ENCODE measurements around the gene VIT.

VIT gene

DNA sequence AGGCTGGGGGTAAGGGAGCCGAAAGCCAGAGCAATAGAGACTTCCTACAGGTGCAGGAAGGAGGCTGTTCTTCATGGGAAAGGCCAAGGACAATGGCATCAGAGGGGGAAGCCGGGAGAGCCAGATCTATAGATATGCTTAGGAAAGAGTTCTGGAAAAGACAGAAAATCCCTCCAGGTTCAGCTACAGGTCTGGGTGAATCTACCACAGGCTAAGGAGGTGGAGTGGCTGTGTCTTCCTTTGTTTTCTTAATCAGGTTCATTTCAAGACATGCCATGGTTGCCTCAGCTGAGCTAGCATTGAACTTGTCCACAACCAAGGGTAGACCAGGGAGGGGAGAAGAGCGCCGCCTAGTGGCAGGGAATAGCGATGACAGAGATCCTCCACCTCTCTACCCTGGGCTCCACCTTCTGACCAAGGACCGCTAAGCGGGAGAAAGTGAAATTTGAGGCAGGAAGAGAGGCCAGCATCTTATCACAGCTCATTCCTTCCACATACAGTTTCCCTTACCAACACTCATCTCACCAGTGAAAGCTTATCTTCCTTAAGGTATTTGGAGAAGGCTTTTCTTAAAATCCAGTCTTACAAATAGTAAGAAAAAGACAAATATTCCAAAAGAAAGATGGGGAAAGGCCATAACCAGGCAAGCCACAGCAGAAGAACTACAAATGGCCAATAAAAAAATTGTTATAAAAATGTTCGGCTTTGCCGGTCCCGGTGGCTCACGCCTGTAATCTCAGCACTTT is 74.2 kb downstream of the VIT start:
- no peak for DNase-seq

DNA sequence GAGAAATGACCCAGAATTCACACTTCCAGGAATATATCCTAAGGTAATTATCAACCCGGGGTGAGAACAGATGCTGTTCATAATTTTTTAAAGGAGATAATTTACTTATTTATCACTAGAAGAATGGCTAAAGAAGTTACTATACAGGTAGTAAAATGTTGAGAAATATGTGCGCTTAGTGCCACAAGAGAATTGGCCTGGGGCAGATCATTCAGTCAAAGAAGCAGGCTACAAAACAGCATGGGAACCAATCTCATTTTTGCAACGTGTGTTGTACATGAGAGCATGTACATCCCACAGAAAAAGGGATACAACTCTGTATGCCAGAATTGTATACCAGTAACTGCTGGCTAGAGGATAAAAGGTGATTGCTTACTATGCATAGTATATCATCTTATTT is 75.2 kb downstream of the VIT start:
- DNase-seq = no peak

DNA sequence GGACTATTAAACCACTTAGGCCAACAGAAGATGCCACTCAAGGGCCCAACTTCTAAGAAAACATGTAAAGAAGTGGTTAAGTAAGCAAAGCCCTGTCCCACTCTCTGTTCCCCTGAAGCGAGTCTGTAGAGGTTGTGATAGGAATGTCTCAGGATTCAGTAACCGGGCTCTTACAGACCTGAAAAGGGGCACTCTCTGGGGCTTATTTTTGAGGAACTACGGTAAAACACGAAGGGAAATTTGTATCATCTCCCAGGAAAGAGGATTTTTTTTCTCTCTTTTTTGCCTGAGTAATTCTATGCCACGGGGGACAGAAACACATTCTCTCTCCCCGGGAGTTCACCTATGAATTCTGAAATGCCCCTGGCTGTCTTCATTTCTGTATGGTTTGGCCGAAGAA is 77.4 kb downstream of the VIT start:
- no peak for DNase-seq

DNA sequence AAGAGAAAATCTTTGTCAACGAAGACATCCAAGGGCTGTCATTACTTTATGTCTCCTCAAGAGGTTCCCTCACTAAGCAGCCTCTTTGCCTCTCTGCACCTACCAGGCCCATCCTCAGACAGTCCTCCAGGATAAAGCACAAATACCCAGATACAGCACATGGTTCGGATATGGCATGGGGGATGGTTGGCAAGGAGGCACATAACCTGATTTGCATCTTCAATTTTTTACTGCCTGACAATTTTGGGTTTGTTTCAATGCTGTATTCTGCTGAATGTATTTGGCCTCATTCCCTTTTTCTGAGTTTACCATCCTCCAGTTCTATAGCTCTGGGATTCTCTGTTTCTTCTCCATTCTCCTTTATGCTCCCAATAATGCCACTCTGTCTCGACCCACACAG is 78.8 kb downstream of the VIT start:
- DNase-seq = no peak

DNA sequence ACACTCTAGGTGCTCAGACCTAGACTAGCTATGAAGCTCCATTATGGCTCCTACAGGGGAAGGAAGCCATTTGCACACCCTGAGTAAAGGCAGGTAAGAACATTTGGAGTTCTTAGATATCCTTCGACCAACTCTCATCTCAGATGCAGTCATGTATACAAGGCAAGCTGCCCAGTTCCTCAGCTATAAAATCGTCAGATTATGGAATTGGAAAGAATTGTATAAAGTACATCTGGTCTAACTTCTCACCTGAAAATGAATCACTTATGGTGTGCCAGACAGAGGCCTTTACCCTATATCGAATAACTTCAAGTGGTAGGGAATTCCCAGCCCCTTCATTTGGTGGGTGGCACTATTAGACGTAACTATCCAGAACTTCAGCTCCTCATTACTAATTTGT is 79.3 kb downstream of the VIT start:
- no peak for DNase-seq

DNA sequence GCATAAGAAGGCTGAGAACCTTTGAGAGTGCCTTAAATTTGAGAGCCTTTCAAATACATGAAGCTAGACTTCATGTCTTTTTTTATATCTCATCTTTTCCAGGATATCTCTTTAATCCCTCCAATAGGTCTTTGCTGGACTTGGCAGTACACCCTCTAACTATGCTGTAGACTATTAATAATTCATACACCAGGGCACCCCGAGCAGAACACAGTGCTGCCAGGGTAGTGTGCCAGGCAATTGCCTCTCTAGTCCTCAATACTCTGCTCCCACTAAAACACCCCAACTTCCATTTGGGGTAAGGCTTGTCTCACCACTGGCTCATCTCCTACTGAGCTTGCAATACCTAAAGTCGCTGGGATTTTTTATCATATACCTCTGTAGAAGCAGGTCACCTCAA is 80.8 kb downstream of the VIT start:
- no peak for DNase-seq

DNA sequence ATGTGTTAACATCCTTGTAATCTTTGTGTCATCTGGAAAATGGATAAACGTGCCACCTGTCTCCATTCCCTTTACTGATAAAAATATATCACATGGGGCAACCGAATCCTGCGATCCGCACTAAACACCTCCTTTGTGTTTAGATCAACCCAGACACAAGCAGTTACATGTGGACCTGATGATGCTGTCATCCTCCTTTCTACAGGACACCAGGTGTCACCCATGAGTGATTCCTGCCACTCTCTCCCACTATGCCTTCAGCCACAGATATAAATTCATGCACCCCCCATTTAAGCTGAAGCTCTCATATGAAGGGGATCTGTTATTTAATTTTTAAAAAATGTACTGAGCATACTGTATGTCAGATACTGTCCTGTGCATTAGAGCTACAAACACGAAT is 81.3 kb downstream of the VIT start:
- DNase-seq = no peak

DNA sequence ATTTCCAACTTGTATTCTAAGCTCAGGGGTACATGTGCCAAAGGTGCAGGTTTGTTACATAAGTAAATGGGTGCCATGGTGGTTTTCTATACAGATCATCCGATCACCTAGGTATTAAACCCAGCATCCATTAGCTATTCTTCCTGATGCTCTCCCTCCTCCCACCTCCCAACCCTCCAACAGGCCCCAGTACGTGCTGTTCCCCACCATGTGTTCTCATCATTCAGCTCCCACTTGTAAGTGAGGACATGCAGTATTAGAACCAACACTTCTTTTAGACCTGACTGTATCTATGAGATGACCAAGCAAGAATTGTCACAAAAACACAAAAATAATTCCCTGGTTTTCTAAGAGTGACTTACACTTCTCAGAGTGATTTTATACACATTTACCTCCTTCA is 83.0 kb downstream of the VIT start:
- DNase-seq = no peak

DNA sequence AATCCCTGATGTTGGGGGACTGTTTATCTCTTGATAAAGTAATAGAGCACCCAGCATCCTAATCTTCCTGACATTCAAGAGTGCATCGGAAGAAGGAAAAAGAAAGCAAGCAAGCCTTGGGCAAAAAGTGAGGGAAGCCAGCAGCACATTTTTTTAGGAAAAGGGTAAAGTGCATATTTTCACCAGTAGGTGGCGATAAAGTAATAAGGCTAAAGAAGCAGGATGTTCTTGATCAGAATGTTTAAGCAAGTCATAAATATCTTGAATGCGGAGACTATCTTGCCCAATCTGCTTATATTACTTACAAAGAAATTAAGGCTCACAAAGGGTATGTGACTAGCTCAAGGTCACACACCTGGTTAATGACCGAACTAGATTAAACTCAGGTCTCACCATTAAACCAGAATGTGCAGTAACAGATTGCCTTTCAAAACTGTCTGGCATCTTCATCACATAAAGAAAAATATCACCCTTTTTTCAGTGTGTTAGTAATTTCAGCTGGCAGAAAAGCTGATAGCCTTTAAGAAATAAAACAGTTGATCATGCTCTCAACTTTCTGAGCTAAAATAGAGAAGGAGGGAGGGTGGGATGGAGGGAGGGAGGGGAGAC is 83.8 kb downstream of the VIT start:
- peak in 1 of 2 donors; percentile 21 for DNase-seq

DNA sequence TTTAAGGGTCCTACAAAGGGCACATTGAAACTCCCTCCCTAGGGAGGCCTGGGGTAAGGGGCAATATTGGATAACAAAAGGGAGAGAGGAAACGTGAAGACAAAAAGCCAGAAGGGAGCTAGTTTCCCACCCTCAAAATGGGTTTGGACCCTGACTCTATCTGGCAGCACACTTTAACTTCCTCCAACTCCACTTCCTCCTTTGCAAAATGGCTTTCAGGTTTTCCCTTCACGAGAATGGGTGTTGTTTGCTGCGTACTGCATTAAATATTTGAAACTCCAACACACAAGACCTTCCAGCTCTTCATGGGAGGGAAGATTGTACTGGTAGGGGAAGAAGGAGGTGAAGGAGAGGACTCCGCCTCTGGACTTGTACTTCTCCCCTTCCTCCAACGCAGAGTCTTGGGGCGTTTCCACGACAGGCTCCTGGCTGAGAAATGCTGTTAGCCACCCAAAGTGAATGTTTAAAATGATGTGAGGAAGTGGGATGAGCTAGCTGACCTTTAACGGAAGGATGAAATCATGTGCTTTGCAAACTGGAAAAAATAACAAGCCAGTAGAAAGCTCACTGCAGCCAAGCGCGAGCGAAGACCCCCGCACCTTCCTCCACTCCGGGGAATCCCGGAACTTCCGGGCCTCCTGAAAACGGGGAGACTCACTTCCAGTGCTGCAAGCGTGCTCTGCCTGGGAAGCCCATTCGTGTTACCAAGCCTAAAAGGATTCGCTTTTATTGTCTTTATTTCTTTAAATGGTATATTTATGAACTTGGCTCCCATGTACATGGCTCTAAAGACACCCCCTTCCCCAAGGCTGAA is 85.6 kb downstream of the VIT start:
- no peak for DNase-seq

DNA sequence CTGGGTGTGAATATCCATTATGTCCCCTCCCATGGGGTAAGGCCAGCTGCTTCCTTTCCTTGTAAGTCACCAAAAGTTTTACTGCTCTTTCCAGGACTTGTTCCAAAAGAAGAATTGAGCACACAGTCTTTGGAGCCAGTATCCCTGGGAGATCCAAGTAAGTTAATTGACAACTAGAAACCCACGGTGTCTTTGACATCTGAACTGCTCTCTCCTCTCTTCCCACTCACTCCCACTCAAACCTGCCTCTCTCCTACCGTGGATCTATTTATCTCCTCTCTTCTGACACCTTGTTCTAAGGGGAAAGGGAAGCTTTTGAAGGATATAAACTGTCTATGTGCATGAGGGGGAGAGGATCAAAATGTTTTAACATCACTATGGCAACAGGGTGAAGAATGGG is 86.7 kb downstream of the VIT start:
- no peak for DNase-seq

DNA sequence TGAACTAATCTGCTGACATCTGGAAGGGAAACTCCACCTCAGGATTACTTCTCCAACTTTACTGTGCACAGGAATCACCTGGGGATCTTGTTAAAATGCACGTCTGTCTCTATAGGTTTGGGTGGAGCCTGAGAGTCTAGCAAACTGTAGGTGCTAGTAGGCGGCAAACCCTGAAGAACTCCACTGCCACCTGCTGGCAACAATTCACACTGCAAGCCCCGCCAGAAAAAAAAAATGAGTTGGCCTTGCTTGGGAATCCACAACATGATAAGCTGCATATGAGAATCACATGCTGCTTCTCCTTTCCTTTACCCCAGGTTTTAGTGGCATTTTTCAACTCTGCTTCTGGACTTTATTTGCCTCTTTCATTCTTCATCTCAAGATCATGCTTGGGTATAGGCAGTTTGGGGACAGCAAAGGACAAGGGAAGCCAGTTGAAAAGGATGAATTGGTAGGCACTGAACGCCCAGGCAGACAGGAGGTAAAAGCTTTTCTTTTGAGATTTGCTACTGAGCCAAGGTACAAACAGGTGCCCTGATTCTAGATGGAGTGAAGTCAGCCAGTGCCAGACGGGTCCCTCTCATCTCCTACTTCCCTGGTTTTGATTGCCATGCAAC is 88.8 kb downstream of the VIT start:
- DNase-seq = peak; percentile 9 to 34

DNA sequence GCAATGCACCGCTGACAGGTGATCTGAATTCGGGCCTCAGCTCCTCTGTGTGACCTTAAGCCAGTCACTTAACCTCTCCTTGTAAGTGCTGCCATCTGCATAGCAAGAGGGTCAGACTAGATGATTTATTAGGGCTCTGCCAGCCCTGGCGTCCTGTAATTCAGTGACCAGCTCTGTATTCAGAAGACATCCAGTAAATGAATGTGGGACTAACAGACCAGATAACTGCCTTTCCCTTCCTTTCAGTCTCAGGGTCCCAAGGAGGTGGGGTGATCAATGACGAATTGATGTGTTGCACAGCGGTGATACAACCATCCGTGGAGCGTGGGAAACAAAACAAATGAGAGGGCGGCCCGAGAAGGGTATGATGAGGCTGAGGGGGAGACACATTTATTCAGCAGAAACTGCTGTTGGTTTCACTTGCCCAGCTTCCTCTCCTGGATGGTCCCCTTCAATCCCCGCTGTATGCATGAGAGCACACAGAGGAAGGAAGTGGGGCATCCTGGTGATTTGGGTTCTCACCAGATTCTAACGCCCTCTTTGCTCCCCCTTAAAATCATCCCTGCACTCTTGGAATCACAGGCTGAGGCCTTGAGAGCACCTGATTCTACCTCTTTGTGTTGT is 92.8 kb downstream of the VIT start:
- peak in 1 of 2 donors; percentile 7 for DNase-seq

DNA sequence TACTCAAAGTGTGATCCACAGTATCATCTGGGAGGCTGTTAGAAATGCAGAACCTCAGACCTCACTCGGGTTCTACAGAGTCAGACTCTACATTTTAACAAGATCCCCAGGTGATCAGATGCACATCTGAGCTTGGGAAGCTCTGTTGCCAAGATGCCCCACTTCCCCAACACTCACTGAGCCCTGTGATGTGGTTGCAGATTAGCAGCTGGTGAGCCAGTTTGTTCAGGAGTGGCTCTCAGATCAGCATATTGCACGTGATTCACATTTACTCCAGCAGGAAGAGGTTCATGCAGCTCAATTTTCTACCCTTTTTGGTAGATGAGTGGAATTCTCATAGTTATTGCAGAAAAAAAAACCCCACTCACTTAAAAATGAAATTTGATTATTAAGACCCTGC is 96.4 kb downstream of the VIT start:
- no peak for DNase-seq

DNA sequence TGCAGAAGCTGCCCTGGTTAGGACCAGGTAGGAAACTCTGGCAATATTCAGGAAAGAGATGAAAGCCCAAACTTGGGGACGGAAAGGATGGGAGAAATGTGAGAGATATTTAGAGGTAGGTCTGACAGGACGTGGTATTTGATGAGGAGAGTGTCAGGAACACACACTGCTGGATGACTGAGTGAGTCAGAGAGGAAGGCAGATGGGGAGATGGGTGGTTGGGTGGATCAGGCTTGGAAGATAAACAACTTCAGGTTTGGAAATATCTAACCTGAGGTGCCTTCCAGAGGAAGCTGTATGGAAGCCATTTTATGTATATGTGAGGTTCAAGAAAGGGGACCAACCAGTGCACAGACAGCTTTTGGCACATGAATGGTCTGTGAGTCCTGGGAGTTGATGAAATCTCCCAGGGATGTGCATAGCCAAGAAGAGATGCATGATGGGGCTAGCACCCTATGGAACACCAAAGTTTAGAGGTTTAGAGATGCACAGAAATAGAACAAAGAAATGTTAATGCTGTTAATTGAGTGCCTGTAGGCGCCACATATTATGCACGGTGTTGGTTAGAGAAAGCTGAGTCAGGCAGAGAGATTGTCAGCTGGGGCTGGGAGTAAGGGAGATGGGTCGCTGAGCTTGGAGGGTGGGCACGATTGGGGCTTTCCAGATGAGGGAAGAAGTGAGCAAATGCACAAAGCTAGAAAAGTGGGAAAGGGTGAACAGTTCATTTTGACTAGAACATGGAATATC is 101.0 kb downstream of the VIT start:
- no peak for DNase-seq

DNA sequence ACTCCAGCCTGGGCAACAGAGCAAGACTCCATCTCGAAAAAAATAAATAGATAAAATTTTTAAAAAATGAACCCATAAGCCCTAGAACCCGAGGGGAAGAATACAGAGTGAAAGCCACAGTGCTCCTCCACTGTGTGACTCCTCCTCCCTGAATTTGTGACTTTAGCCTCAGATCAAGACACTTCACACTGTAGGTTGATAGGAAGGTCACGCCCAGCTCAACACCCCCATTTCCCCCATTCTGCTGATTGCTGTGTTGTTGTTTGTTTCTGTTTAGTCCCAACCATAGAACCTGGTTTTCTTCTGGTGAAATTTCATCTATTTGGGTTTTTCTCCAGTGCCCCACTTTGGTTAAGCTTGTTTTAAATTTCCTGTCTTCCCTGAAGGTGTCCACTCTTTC is 102.2 kb downstream of the VIT start:
- DNase-seq = no peak

DNA sequence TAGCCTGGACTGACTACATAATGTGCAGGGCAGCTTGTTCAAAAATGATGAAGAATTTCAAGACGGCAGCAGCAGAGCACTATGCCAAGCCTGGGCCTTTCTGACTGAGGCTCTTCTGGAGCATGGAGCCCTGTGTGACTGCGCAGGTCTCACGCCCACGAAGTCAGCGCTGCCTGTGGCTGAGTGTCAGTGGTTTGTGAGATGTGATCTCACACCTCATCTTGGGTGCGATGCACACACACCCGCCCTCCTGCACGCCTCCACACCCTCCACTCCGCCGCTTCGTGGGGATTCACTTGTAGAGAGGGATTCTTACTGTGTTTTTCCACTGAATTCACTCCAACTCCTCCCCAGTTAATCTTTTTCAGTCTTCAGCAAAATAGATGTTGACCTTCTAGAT is 103.9 kb downstream of the VIT start:
- no peak for DNase-seq

DNA sequence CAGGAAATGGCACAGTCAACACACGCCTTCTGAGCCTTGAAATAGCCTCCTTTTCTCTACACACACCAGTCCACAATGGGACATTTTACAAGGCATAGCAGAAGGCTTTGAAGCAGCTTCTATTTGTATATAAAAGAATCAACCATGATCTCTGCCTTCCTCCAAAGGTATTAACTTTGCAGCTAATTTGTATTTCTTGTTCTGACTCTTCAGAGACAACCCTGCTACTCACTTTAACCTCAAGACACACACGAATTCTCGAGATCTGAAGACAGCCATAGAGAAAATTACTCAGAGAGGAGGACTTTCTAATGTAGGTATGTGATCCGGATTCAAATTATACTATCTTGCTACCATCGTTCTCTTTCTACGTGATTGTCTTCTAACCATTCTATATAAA is 104.6 kb downstream of the VIT start:
- no peak for DNase-seq

DNA sequence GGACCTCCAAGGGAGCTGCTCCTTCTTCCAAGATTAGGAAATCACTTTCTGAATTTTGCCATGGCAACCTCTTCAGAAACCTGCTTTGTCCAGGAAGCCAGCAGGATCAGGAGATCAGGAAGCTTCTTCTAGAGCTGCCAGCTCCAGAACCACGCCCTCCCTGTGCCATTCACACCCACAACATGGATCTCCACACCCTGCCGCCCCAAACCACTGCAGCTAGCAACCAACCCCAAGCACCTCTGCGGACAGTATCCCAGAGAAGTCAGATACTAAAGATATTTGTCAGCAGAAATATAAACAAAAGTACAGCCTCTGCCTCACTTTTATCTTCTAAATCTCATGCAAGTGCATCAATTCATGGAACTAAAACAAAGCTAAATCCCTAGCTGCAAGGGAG is 106.4 kb downstream of the VIT start:
- DNase-seq = no peak

DNA sequence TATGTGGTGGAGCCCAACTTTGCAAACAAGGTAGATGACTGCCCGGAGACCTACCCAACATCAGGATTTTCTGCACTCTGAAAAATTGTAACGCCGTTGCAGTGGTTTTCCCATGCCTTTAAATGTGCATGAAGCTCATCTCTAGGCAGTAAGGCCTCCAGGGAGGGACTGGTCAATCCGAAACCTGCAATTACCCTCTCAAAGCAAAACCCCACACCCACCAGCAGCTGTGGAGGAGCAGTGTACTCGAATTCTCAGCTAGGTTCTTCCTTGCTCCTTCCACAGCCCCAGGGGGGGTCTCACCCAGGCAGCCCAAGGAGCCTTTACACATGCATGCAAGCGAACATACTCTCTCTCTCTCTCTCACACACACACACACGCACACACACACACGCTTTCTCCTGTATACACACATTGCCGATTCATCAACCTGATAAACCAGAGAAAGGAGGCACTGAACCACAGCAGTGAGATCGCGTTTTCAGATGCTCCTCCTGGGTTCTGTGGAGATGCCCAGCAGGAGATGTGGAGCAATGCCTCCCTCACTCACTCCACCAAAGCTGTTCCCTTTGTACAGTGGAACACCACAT is 109.2 kb downstream of the VIT start:
- DNase-seq = no peak

DNA sequence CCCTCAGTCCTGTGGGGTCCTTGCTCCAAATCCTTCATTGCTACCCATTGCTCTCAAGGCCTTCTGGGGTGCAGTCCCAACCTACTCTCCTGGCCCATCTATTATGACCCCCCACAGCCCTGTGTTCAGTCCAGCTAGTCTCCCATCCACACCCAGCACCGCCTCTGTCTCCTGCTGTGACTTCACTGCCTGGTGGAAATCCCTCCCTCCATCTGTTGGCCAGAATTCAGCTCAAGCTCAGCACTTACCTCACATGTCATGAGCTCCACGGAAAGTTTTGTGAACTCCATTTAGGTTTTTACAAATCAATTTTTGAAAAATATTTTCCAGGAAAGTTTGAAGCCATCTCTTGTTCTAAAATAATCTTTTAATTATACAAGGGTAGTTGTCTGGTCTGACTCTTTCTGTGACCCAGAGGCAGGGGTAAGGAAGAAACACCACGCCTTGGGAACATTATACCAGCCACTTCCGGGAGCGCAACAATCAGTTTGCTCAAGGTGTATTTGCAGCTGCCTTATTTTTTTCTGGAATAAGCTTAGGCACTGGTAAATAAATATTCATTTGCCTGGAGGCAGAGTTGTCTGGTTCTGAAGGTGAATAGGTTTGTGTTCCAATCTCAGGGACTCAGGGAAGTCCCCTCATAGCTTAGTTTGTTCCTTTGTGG is 110.8 kb downstream of the VIT start:
- no peak for DNase-seq
